Transverse colon (tissue), 4 donors: ENCODE results near the gene USF1.

Experiments
- POLR2A ChIP-seq: fragments of 450-650 bp; IDR thresholded peaks from one replicate; pipeline ENCODE4 v1.6.1; 2016; ENCODE audit warnings: antibody characterized with exemption, mild to moderate bottlenecking, moderate library complexity
- POLR2AphosphoS5 ChIP-seq, 3 donors: sonication (generic); formaldehyde crosslinking; IDR thresholded peaks; one replicate each; pipeline ENCODE4 v1.6.1; 2016; ENCODE audit warnings: antibody characterized with exemption in 3 of 3
- TF ChIP-seq, protein P1 (sequence below), 5 experiments: fragments of 200-600 bp in 3 of 5; fragments of 450-650 bp in 2 of 5; sonication (generic) in 3 of 5; IDR thresholded peaks; 1 replicate in 2 of 5; 2 replicates in 3 of 5; pipeline ENCODE4 v1.5.1; 2016 to 2017; ENCODE audit warnings: antibody characterized with exemption in 5 of 5, inconsistent platforms in 3 of 5, mild to moderate bottlenecking in 2 of 5, moderate library complexity in 1 of 5

DNA sequence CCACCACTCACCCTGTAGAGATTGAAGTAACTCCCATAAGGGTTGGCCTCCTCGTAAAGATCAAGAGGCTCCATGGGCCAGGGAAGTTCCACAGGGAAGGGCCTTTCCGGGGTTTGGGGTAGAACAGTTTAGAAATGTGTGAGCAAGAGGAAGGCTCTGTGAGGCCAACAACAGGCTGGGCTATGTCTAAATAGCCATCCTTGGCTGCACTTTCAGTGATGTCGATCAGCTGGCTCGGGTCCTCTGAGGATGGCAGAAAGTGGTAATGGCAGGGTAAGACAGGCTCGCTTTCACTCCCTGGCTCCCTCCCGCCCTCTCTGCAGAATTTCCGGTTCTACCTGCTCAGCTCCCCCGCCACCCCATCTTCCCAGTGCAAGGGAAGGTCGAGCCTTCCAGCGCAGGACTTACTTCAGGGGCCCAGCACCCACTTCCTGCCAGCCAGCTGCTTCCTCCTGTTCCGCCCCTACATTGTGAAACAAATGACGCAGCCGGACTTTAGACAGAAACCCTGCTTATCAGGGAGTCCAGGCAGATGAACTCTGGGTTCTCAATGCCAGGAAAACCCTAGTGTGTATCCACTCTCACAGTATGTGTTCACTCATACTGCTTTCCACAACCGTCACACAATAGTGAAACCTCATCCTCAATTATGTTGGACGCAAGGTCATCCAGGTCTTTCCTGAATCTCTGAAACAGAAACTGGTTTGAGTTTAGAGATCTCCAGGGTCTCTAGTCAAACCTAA, 32.1 kb downstream of the USF1 start:
- TF ChIP-seq, protein P1, sequence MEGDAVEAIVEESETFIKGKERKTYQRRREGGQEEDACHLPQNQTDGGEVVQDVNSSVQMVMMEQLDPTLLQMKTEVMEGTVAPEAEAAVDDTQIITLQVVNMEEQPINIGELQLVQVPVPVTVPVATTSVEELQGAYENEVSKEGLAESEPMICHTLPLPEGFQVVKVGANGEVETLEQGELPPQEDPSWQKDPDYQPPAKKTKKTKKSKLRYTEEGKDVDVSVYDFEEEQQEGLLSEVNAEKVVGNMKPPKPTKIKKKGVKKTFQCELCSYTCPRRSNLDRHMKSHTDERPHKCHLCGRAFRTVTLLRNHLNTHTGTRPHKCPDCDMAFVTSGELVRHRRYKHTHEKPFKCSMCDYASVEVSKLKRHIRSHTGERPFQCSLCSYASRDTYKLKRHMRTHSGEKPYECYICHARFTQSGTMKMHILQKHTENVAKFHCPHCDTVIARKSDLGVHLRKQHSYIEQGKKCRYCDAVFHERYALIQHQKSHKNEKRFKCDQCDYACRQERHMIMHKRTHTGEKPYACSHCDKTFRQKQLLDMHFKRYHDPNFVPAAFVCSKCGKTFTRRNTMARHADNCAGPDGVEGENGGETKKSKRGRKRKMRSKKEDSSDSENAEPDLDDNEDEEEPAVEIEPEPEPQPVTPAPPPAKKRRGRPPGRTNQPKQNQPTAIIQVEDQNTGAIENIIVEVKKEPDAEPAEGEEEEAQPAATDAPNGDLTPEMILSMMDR (IDR thresholded peaks at IDR 0.05): no peak
- TF ChIP-seq POLR2A (peak; percentile 64), POLR2AphosphoS5 (IDR thresholded peaks at IDR 0.05) (peak; percentile 67 to 92 (median 87))
